HCT116 (cell line): ENCODE measurements around the gene UCKL1. TPM values are rescaled to one million over a fixed set of nuclear protein-coding genes. Genes with fewer than 3 reads are reported as not detected.

ENCODE experiments used
- ATAC-seq: fragments of 200-7000 bp; cut with Tn5 transposase; 2 replicates; pipeline ENCODE4 v1.9.1; 2020; ENCODE audit warnings: mild to moderate bottlenecking, moderate library complexity
- BruUV-seq: library from RNA; stranded (reverse); fragments of 400-500 nt; replicated peaks from 2 replicates; lab custom pipeline; 2021; lab: Mats Ljungman, UMichigan
- CTCF ChIA-PET: fragments of 300-600 bp; sonication (Branson Sonifier 250); formaldehyde crosslinking; loops from one replicate; lab custom pipeline; 2021; ENCODE audit warnings: antibody characterized with exemption; lab: Charles Lee
- POLR2A ChIA-PET: fragments of 300-600, 350-600 bp; sonication (Branson Sonifier 250); formaldehyde crosslinking; loops from one replicate; lab custom pipeline; 2021; ENCODE audit warnings: antibody characterized with exemption; lab: Charles Lee
- RAD21 ChIA-PET, 2 experiments: fragments of 300-600 bp; sonication (Branson Sonifier 250); formaldehyde crosslinking; loops; one replicate each; lab custom pipeline; 2023; ENCODE audit warnings: low total read pairs in 2 of 2; ENCODE audit not compliant: uncharacterized antibody in 2 of 2, unreplicated experiment in 2 of 2, low non-redundant PET in 1 of 2; lab: Charles Lee
- DNase-seq: peaks from one replicate; pipeline ENCODE4 v3.0.0-alpha.2; 2010; ENCODE audit warnings: low read depth, low spot score
- H2AFZ ChIP-seq: fragments of 200-600 bp; shearing (Covaris generic), sonication (generic); 2 replicates; pipeline ENCODE4 v1.6.1; 2017; ENCODE audit warnings: low read depth, mixed run types, mixed read lengths, antibody characterized with exemption, low read length; ENCODE audit not compliant: poor library complexity, severe bottlenecking
- H3K27ac ChIP-seq: 2 replicates; pipeline ENCODE4 v1.5.1; 2012; ENCODE audit warnings: low read depth, low read length
- H3K27me3 ChIP-seq: fragments of 200-600 bp; sonication (generic); 2 replicates; pipeline ENCODE4 v1.6.1; 2016; ENCODE audit warnings: mixed run types, low read length, mixed read lengths; ENCODE audit not compliant: insufficient read depth
- H3K36me3 ChIP-seq, 2 experiments: fragments of 200-500 bp in 1 of 2; fragments of 200-600 bp in 1 of 2; sonication (Bioruptor generic) in 1 of 2; sonication (generic) in 1 of 2; 2 replicates each; pipeline versions ENCODE4 v1.5.1 to v1.6.1; 2014 to 2016; ENCODE audit warnings: low read length in 2 of 2, inconsistent platforms in 1 of 2, mixed read lengths in 1 of 2, mixed run types in 1 of 2; ENCODE audit not compliant: insufficient read depth in 2 of 2, control insufficient read depth in 1 of 2
- H3K4me1 ChIP-seq, 2 experiments: fragments of 200-600 bp in 1 of 2; sonication (generic) in 1 of 2; 2 replicates each; pipeline versions ENCODE4 v1.5.1 to v1.6.1; 2012 to 2017; ENCODE audit warnings: low read length in 2 of 2, inconsistent platforms in 1 of 2, mild to moderate bottlenecking in 1 of 2, mixed read lengths in 1 of 2, mixed run types in 1 of 2, moderate library complexity in 1 of 2; ENCODE audit not compliant: insufficient read depth in 2 of 2, control insufficient read depth in 1 of 2
- H3K4me2 ChIP-seq: fragments of 200-600 bp; sonication (generic); 2 replicates; pipeline ENCODE4 v1.6.1; 2017; ENCODE audit warnings: mixed run types, low read length, mixed read lengths
- H3K4me3 ChIP-seq, 2 experiments: fragments of 200-600 bp in 1 of 2; sonication (generic) in 1 of 2; replicated peaks in 1 of 2; 2 replicates each; pipeline ENCODE4 v1.5.1; 2011 to 2016; ENCODE audit warnings: low read length in 2 of 2, control low read depth in 1 of 2, low read depth in 1 of 2, mild to moderate bottlenecking in 1 of 2, mixed read lengths in 1 of 2, mixed run types in 1 of 2
- H3K79me2 ChIP-seq: fragments of 200-600 bp; sonication (generic); 2 replicates; pipeline ENCODE4 v1.6.1; 2017; ENCODE audit warnings: mild to moderate bottlenecking, mixed run types, low read length, moderate library complexity, mixed read lengths; ENCODE audit not compliant: insufficient read depth
- H3K9ac ChIP-seq: fragments of 200-600 bp; sonication (generic); 2 replicates; pipeline ENCODE4 v1.6.1; 2016; ENCODE audit warnings: low read length, mixed read lengths
- H3K9me2 ChIP-seq: fragments of 200-600 bp; sonication (generic), shearing (Covaris generic); 2 replicates; pipeline ENCODE4 v1.6.1; 2017; ENCODE audit warnings: mixed run types, mild to moderate bottlenecking, moderate library complexity; ENCODE audit not compliant: insufficient read depth
- H3K9me3 ChIP-seq, 2 experiments: fragments of 200-500 bp in 1 of 2; fragments of 200-600 bp in 1 of 2; sonication (Bioruptor generic) in 1 of 2; sonication (generic) in 1 of 2; 2 replicates each; pipeline ENCODE4 v1.6.1; 2014 to 2017; ENCODE audit warnings: low read length in 2 of 2, mixed read lengths in 2 of 2, inconsistent platforms in 1 of 2, low read depth in 1 of 2, mild to moderate bottlenecking in 1 of 2, mixed run types in 1 of 2, moderate library complexity in 1 of 2; ENCODE audit not compliant: control insufficient read depth in 1 of 2, insufficient read depth in 1 of 2
- H4K20me1 ChIP-seq: fragments of 200-600 bp; sonication (generic), shearing (Covaris generic); 2 replicates; pipeline ENCODE4 v1.6.1; 2017; ENCODE audit warnings: mixed run types, mild to moderate bottlenecking, moderate library complexity; ENCODE audit not compliant: insufficient read depth
- EGR1 ChIP-seq: IDR thresholded peaks from 2 replicates; pipeline ENCODE4 v1.6.1; 2012; ENCODE audit warnings: low read depth
- EZH2phosphoT487 ChIP-seq: fragments of 200-600 bp; IDR thresholded peaks from 2 replicates; pipeline ENCODE4 v1.6.1; 2018; ENCODE audit warnings: antibody characterized with exemption, borderline replicate concordance
- JUND ChIP-seq: IDR thresholded peaks from 2 replicates; pipeline ENCODE4 v1.6.1; 2012
- POLR2A ChIP-seq: IDR thresholded peaks from 2 replicates; pipeline ENCODE4 v1.7.0; 2011; ENCODE audit warnings: borderline replicate concordance; ENCODE audit not compliant: insufficient read depth, insufficient read length; ENCODE audit errors: extremely low read depth
- TCF7L2 ChIP-seq: IDR thresholded peaks from 2 replicates; pipeline ENCODE4 v1.7.0; 2011; ENCODE audit warnings: borderline replicate concordance, inconsistent platforms; ENCODE audit not compliant: insufficient read depth, insufficient read length; ENCODE audit errors: extremely low read depth
- intact Hi-C: fragments of 100-400 bp; cut with micrococcal nuclease; formaldehyde crosslinking; loops from 2 replicates; pipeline ENCODE4 v1.10.0; 2022
- total RNA-seq: library from RNA; stranded (reverse); gene quantifications from one replicate; pipeline ENCODE4 v1.2.1, GENCODE V29; 2021; ENCODE audit not compliant: unreplicated experiment
- TF ChIP-seq, protein P1 (sequence below): IDR thresholded peaks from 2 replicates; pipeline ENCODE4 v1.6.1; 2012

Gene UCKL1
- total RNA-seq, 1 experiment from 2014 or later, result 54.2 TPM

DNA sequence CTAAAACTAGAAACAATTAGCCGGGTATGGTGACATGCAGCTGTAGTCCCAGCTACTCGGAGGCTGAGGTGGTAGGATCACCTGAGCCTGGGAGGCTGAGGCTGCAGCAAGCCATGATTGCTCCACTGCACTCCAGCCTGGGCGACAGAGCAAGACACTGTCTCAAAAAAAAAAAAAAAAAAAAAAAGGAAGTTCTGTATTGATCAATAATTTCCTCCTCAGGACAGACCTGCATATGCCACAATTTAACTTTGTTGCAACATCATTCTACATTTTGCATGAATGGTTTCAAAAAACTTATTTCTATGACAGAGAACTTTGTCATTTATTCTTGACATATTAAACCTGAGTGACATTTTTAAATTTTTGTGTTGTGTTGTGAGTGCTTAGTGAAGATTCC lies 55.8 kb downstream of the UCKL1 start:
- ATAC-seq (no peak), DNase-seq (no peak)
- H3K36me3 ChIP-seq, result no peaks in the 10 kb centered on the region
- H3K4me2 ChIP-seq, result 0 out of 2 replicates have a peak overlapping the region, but pooled peaks have one; percentile 7
- TF ChIP-seq, protein P1, sequence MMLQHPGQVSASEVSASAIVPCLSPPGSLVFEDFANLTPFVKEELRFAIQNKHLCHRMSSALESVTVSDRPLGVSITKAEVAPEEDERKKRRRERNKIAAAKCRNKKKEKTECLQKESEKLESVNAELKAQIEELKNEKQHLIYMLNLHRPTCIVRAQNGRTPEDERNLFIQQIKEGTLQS, result no peak
- TF ChIP-seq TCF7L2 (no peak), EZH2phosphoT487 (no peak), JUND (no peak), POLR2A (no peak), EGR1 (no peak)
- CTCF ChIA-PET, result no interaction called here
- H2AFZ ChIP-seq, result no peak overlapping the region
- intact Hi-C loops, result no loop called here
- POLR2A ChIA-PET, result no interaction called here
- H3K4me1 ChIP-seq, result peaks cover 29 to 62% of the 10 kb centered on the region in 2 experiments
- no peak overlapping the region for H3K9ac ChIP-seq
- RAD21 ChIA-PET, result no interaction called here
- H3K9me3 ChIP-seq, result no peaks in the 10 kb centered on the region
- H3K27me3 ChIP-seq, result no peaks in the 10 kb centered on the region
- no peak overlapping the region for H3K4me3 ChIP-seq
- H3K9me2 ChIP-seq, result no peaks in the 10 kb centered on the region
- BruUV-seq, result no TSS peak
- peaks cover 92% of the 10 kb centered on the region for H3K79me2 ChIP-seq
- peaks cover 16% of the 10 kb centered on the region; the same call in 1 of the 2 replicates for H4K20me1 ChIP-seq
- H3K27ac ChIP-seq, result no peak overlapping the region

DNA sequence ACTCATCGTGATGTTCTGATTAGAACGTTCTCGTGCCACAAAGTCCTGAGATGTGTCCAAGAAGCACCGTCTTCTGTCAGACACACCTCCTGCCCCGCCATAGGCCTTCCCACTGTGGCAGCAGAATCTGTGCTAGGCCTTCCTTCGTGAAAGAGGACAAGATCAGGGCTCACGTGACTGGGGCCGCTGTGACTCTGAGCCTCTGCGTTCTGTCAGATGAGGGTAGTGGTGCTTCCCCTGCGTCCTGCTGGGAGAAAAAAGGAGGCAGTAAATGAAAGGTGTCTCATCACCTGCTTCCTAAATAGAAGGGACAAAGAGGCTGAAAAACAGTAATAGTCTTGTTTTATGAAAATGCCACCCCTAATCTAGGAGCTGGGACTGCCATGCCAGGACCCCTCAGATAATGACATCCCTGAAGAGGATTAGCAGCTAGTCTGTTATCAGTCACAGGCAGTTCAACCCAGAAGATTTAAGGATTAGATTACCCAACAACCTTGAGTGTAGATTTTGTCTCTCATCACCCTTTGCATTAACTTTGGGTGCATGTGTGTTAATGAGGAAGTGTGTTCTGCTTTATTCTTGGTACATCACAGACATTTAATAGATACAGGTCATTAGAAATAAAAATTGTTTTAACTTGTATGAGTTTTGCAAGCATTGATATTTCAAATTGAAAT lies 57.2 kb downstream of the UCKL1 start:
- Histone ChIP-seq H2AFZ (no peak overlapping the region), H3K9me3 (no peaks in the 10 kb centered on the region), H3K79me2 (peaks cover 79% of the 10 kb centered on the region), H3K36me3 (no peaks in the 10 kb centered on the region), H3K27me3 (no peaks in the 10 kb centered on the region), H3K27ac (no peak overlapping the region), H3K9me2 (no peaks in the 10 kb centered on the region), H3K4me3 (no peak overlapping the region), H3K4me1 (peaks cover 28 to 65% of the 10 kb centered on the region in 2 experiments), H4K20me1 (peaks cover 15% of the 10 kb centered on the region; the same call in 1 of the 2 replicates), H3K9ac (no peak overlapping the region), H3K4me2 (no peak overlapping the region)
- ATAC-seq (no peak), DNase-seq (no peak)
- POLR2A ChIA-PET, result no interaction called here
- RAD21 ChIA-PET, result no interaction called here
- intact Hi-C loops, result no loop called here
- no TSS peak for BruUV-seq
- CTCF ChIA-PET, result no interaction called here
- no peak for TF ChIP-seq POLR2A
- TF ChIP-seq, protein P1, result no peak
